UCSD-AML1 (cell line): ENCODE measurements around the gene LINGO4.
A peak's percentile ranks its signal among the peaks of the same experiment; 100 is the strongest.

ENCODE experiments used
- DNase-seq: peaks from one replicate; lab custom pipeline; 2025; ENCODE audit not compliant: unreplicated experiment; lab: John Stamatoyannopoulos, UW

Gene LINGO4

GRCh38 chr1:151814971-151815545 lies 9.8 kb upstream of the LINGO4 start:
- DNase-seq = no peak

DNA sequence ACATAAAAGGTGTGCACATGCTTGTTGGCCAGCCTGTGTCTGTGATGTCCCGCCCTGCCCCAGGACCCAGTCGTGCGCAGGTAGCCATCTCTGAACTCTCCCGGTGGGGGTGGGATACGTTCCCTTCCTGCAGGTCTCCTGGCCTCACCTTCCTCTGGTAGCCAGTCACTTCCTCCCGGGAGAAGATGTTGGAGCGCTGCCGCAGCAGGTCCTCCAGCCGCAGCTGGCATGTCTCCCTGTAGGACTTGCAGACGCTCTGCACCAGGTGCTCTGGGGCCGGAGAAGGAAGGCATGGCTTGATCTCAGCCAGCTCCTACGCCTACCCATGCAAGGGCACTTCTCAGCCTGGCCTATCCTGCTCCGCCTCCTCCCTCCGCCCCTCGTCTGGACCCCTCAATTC lies 9.2 kb upstream of the LINGO4 start:
- no peak for DNase-seq

- DNase-seq = no peak
Observed at GRCh38 chr1:151813271-151813977, 8.2 kb upstream of the LINGO4 start.

GRCh38 chr1:151811181-151811580 lies 6.0 kb upstream of the LINGO4 start:
- DNase-seq = no peak

DNA sequence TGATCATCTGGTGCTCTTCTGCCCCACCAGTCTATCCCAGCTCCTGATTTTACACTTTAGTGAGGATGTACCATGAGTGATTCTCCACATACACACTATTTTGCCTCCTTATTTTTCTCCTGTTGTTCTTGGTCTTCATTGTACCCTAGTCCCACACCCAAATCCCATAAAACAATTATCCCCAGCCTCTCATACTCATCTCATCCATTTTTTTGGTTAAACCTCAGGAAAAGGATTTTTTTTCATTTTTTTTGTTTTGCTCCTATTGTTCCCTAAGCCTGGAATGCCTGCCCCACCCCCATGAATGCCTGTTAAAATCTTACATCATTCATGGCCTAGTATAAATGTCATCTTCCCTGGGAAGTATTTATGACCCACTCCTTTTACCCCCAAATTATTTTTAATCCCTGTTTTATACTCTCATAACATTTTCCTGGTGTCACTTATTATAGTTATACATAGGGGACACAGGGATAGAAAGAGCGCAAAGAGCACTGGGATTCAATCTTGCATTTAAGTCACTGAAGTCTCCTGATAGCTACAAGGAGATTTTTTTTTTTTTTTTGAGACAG lies 4.9 kb upstream of the LINGO4 start:
- no peak for DNase-seq

DNA sequence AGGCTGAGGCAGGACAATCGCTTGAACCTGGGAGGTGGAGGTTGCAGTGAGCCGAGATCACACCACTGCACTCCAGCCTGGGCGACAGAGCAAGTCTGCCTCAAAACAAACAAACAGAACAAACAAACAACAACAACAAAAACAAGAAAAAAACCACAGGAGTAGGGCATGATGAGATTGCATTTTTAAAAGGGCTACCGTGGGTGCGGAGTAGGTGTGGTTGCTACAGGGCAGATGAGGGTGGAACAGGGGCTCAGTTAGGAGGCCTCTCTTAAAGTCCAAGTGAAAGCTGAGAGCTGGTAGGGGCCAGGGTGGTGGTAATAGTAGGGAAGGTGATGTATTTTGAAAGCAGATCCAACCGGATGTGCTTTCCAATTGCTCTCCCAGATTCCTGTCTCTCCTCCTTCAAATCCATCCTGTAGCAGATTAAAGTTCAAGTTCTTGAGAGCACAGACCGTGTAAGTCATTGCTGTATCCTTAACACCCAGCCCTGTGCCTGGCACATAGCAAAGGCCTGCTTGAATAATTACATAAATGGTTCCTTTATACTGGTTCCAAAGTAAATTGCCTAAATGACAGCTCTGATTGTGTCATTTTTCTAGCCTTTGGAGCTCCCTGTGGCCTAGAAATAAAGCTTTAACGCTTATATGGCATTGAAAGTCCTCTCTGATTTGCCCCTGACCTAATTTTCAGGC lies 4.2 kb upstream of the LINGO4 start:
- DNase-seq = no peak

GRCh38 chr1:151807766-151808165 lies 2.5 kb upstream of the LINGO4 start:
- no peak for DNase-seq

GRCh38 chr1:151807131-151807530 lies 1.9 kb upstream of the LINGO4 start:
- DNase-seq = no peak

- no peak for DNase-seq
Observed at GRCh38 chr1:151806170-151806569, 951 bp upstream of the LINGO4 start.

DNA sequence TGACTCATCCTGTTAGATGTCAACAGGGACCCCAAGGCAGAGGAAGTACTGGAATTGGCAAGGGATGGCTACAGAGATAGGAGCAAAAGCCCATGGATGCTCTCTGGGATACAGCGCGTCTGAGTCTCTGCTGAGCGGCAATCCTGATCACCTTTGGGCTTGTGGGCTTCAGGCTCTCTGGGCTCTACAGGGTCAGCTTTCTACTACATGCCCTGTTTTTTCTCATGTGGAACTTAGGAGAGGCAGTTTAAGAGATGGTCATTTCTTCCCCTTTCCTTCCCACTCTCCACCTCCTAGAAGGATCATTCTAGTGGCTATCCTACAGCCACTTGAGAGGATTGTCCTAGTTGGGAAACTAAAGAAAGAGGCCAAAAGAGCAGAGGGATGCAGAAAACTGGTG lies 1.3 kb downstream of the LINGO4 start:
- DNase-seq = no peak

- DNase-seq = no peak
Observed at GRCh38 chr1:151803164-151803563, 2.1 kb downstream of the LINGO4 start.

- no peak for DNase-seq
Observed at GRCh38 chr1:151802372-151802771, 2.8 kb downstream of the LINGO4 start.

DNA sequence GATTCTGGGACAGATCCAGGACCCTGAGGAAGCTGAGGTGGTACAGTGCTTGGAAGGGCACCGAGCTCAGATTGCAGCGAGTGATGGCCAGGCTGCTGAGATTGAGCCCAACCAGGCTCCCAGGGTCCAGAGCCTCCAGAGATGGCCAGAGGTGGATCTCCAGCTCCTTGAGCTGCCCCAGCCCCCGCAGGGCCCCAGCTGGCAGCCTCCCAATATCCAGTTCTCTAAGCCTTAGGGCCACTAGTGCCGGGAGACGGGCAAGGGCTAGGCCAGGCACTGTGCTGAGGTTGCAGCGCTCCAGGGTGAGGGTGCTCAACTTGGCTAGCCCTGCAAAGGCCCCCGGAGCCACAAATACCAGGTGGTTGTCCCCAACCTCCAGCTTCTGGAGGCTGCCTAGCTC lies 3.4 kb downstream of the LINGO4 start:
- no peak for DNase-seq

DNA sequence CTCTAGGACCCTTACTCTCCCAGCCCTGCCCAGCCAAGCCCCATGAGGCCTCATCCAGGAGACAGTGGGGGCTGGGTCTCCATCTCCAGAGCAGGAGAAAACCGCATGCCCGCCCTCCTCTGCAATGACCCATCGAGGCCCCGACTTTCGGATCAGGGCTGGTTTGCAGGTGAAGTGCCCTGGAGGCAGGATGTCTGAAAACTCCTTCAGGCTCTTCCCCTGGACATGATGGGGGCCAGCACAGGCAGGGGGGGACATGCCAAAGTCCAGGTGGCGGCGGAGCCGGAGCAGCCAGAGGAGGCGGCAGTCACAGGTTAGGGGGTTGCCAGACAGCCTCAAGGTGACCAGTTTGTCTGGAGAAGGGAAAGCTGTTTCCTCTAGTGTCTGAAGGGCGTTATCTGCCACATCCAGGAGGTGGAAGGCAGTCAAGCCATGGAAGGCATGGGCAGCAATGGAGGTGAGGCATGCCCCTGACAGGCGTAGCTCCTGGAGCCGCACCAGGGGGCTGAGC lies 3.9 kb downstream of the LINGO4 start:
- DNase-seq = no peak

DNA sequence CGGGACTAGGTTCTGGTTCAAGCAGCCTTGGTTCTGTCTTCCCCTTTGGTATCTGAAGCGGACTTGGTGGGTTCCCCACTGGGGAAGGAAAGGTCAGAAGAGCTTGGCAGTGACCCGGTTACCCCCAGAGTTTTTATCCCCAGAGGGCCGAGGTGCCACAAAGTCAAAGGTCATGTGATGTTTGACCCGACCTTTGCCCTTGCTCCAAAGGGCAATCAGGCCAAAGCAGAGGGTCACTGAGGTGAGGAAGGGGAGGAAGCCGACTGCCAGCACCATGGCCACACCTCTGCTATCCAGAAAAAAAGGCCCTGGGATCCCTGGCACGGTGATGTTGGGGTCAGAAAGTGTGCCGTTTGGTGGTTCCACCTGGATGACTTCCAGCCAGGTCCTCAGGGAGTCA lies 4.4 kb downstream of the LINGO4 start:
- no peak for DNase-seq

DNA sequence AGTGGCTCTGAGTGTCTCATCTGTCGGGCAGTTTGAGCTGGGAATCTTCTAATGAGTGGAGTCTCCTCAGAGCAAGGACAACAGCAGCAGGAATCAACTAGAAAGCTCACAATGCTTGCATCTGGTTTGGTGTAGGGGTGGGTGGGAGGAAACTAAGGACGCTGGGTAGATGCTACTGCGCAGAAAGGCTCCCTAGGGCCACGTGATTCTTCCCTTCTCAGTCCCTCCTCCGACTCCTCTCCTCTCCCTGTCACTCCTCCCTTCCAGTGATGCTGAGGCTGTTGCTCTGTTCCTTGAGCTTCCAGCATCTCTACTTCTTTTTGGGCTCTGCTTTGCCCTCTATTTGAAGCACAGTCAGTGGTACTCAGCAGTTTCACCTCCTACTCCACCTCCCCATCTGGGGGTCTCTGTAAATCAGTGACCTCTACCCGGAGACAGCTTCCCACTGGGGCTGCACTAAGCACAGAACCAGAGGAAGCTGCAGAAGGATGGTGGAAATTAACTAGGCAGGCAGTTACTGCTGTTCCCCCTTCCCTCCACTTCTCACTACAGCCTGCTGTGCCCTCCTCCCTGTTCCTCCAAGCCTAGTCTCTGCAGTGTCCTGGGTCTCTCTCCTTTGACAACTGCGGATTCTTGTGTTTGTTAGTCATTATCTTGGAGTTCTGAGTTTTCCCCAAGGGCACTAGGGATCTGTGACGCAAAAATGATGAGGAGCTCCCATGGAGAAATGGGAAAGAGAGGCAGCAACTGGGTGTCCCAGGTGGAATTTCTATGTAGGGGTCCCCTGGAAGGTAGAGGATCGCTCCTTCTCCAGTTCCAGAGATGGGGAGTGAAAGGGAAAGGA lies 5.8 kb downstream of the LINGO4 start:
- DNase-seq = no peak

DNA sequence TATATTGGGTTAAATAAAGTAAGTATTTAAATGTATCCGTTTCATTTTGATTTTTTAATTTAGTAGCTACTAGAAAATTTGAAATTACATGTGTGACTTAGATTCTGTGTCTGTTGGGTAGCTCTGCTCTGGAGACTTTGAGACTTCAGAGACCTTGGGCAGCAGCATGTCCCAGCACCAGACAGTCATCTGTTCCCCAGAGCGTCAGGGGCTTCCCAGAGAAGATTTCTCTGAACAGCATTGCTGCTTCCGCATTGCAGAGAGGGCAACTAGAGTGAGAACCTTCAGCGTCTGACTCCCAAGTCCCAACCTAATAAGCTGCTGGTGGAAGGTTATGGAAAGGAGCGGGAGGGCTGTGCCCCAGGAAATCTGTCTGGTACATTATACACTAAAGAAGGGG lies 6.6 kb downstream of the LINGO4 start:
- DNase-seq = no peak

- DNase-seq = peak; percentile 39
Observed at GRCh38 chr1:151790940-151791651, 14.1 kb downstream of the LINGO4 start.

GRCh38 chr1:151790071-151790939 lies 14.9 kb downstream of the LINGO4 start, which contains the start of gene TDRKH:
Gene TDRKH (minus strand): TSS chr1:151790500. CDS start chr1:151783022, 7,478 bp downstream.
- DNase-seq = peak; percentile 97
